ENCODE measurements around the gene PDXP.
"Not testable (repeated sequence)": the region's sequence is repeated elsewhere in the genome, so short reads cannot be mapped to it uniquely, and the experiment has no call there.

DNA sequence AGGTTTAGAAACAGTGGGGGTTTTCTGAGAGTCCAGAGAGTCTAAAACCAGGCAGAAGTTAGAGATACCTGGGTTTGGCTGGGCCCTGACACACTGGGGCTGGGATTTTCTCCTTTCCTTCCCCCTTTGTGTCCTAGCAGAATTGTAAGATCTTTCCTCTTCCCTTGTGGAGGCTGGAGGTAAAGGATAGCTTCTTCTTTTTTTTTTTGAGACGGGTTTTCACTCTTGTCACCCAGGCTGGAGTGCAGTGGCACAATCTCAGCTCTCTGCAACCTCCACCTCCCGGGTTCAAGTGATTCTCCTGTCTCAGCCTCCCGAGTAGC lies 48.4 kb upstream of the PDXP start:
- TF ChIP-seq CTCF (IDR thresholded peaks at IDR 0.05; ENCODE audit: extremely low read depth in 1 of 2, insufficient read depth in 1 of 2, low read depth in 1 of 2, low read length in 2 of 2); MYC (IDR thresholded peaks at IDR 0.05; ENCODE audit: low read depth, low read length); EZH2 (IDR thresholded peaks at IDR 0.05; ENCODE audit: borderline replicate concordance, low read depth, low read length, severe bottlenecking): not testable (repeated sequence)

Data from endothelial cell of umbilical vein (primary cell).